SK-N-MC (cell line): Measurements from ENCODE around the gene PPA2.

Experiments used
- DNase-seq: peaks from one replicate; pipeline ENCODE4 v3.0.0-alpha.2; 2011; ENCODE audit warnings: low read depth, low spot score
- H3K27ac ChIP-seq: fragments of 200-600 bp; sonication (generic); 2 replicates; pipeline ENCODE4 v1.5.1; 2016; ENCODE audit warnings: mixed run types
- H3K36me3 ChIP-seq: fragments of 200-600 bp; sonication (generic); 2 replicates; pipeline ENCODE4 v1.6.1; 2017; ENCODE audit warnings: antibody characterized with exemption, low read length, mixed read lengths; ENCODE audit not compliant: insufficient read depth
- H3K4me3 ChIP-seq: fragments of 200-600 bp; sonication (generic); 2 replicates; pipeline ENCODE4 v1.5.1; 2016
- H3K9ac ChIP-seq: fragments of 200-600 bp; sonication (generic); 2 replicates; pipeline ENCODE4 v1.8.0; 2017; ENCODE audit warnings: mixed run types, mixed read lengths; ENCODE audit not compliant: insufficient read length
- H3K9me3 ChIP-seq: fragments of 200-600 bp; sonication (generic); 2 replicates; pipeline ENCODE4 v1.6.1; 2017; ENCODE audit warnings: low read depth, mild to moderate bottlenecking, antibody characterized with exemption, low read length, moderate library complexity, mixed read lengths
- EZH2 ChIP-seq: fragments of 200-600 bp; sonication (generic); IDR thresholded peaks from one replicate; pipeline ENCODE4 v1.6.1; 2017; ENCODE audit warnings: antibody characterized with exemption
- FOXP2 ChIP-seq: optimal IDR thresholded peaks from 2 replicates; pipeline ENCODE3; 2011; ENCODE audit warnings: mild to moderate bottlenecking, moderate library complexity; ENCODE audit not compliant: insufficient read depth; ENCODE audit errors: extremely low read length, control extremely low read depth
- POLR2AphosphoS5 ChIP-seq: IDR thresholded peaks from 2 replicates; pipeline ENCODE4 v1.6.1; 2012; ENCODE audit warnings: mild to moderate bottlenecking, low read depth, low read length, borderline replicate concordance

PPA2 gene

DNA sequence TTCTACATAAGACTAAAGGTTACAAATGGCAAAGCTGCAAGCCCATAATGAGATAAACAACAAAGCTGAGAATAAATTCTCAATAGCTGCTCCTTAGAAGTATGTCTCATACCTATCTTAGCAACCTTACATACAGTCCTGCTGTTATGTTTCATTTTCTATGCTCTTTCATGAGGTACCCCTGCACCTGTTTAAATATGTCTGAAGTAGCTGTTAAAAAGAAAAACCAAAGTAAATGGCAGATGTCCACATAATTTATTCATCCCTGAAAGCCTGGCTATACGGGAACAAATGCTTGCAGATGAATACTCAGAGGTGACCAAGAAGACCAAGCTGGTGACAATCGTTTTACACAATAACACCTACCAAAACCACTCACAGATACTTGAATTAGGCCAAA is 22.5 kb downstream of the PPA2 start:
- no peak overlapping the region for H3K27ac ChIP-seq
- no peak for DNase-seq
- TF ChIP-seq EZH2 (no peak), FOXP2 (no peak), POLR2AphosphoS5 (no peak)
- H3K4me3 ChIP-seq: no peak overlapping the region
- peaks cover 63% of the 10 kb centered on the region for H3K36me3 ChIP-seq
- no peak overlapping the region for H3K9ac ChIP-seq
- H3K9me3 ChIP-seq: no peaks in the 10 kb centered on the region

DNA sequence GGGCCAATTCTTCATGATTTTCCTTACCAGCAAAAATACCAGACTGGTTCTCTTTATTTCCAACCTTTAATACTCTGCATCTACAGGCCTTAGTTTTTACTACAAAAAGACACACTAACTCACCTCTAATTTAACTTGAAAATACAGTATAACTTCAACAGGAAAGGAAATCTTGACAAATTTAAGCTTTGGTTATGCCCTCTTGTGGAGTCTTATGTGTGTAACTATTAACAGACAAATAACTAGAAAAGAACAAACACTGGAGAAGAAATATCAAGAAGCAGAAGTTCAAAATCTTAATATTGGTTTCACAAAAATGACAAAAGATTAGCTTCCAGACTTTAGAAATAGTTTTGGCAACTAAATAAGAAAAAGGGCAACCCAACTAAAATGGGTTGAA is 33.0 kb downstream of the PPA2 start:
- peaks cover 72% of the 10 kb centered on the region for H3K36me3 ChIP-seq
- no peak overlapping the region for H3K4me3 ChIP-seq
- DNase-seq: no peak
- no peak overlapping the region for H3K9ac ChIP-seq
- TF ChIP-seq FOXP2 (no peak), EZH2 (no peak), POLR2AphosphoS5 (no peak)
- H3K27ac ChIP-seq: no peak overlapping the region
- no peaks in the 10 kb centered on the region for H3K9me3 ChIP-seq

DNA sequence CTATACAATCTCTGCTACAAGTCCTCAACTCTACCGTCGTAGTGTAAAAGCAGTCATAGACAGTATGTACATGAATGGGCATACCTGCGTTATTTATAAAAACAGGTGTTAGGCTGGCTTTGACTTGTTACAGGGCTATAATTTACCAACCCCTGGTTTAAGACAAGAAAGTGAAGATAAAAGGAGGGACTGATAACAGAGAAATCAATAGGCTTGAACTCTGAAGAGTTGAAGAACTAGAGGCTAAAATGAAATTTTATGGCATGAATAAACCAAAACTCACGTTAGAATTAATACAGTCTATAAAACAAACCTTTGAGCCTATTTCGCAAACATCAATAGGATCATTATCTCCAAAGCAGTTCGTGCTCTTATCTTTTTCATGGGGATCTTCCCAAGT is 36.2 kb downstream of the PPA2 start:
- Histone ChIP-seq H3K9ac (no peak overlapping the region), H3K36me3 (peaks cover 82% of the 10 kb centered on the region), H3K27ac (no peak overlapping the region), H3K9me3 (no peaks in the 10 kb centered on the region), H3K4me3 (no peak overlapping the region)
- no peak for DNase-seq
- TF ChIP-seq EZH2 (no peak), POLR2AphosphoS5 (no peak), FOXP2 (no peak)

GRCh38 chr4:105436414-105436813 is 37.4 kb downstream of the PPA2 start:
- no peak for DNase-seq
- peaks cover 79% of the 10 kb centered on the region for H3K36me3 ChIP-seq
- no peak overlapping the region for H3K4me3 ChIP-seq
- H3K9me3 ChIP-seq: no peaks in the 10 kb centered on the region
- TF ChIP-seq POLR2AphosphoS5 (no peak), EZH2 (no peak), FOXP2 (no peak)
- no peak overlapping the region for H3K9ac ChIP-seq
- H3K27ac ChIP-seq: no peak overlapping the region

GRCh38 chr4:105434940-105435339 is 38.9 kb downstream of the PPA2 start:
- no peaks in the 10 kb centered on the region for H3K9me3 ChIP-seq
- H3K4me3 ChIP-seq: no peak overlapping the region
- TF ChIP-seq FOXP2 (no peak), POLR2AphosphoS5 (no peak)
- H3K27ac ChIP-seq: no peak overlapping the region
- H3K36me3 ChIP-seq: peaks cover 70% of the 10 kb centered on the region
- no peak for DNase-seq
- no peak overlapping the region for H3K9ac ChIP-seq

GRCh38 chr4:105433421-105433820 is 40.4 kb downstream of the PPA2 start:
- H3K4me3 ChIP-seq: no peak overlapping the region
- no peak overlapping the region for H3K27ac ChIP-seq
- no peak for DNase-seq
- H3K36me3 ChIP-seq: peaks cover 73% of the 10 kb centered on the region
- H3K9ac ChIP-seq: no peak overlapping the region
- H3K9me3 ChIP-seq: no peaks in the 10 kb centered on the region
- TF ChIP-seq FOXP2 (no peak), POLR2AphosphoS5 (no peak), EZH2 (no peak)

- Histone ChIP-seq H3K9ac (no peak overlapping the region), H3K36me3 (peaks cover 63% of the 10 kb centered on the region), H3K9me3 (no peaks in the 10 kb centered on the region), H3K27ac (no peak overlapping the region), H3K4me3 (no peak overlapping the region)
- TF ChIP-seq POLR2AphosphoS5 (no peak), FOXP2 (no peak), EZH2 (no peak)
- no peak for DNase-seq
Measured at GRCh38 chr4:105432438-105432837, 41.4 kb downstream of the PPA2 start.

GRCh38 chr4:105430811-105431210 is 43.1 kb downstream of the PPA2 start:
- Histone ChIP-seq H3K36me3 (peaks cover 60% of the 10 kb centered on the region), H3K4me3 (no peak overlapping the region), H3K27ac (no peak overlapping the region), H3K9me3 (no peaks in the 10 kb centered on the region), H3K9ac (no peak overlapping the region)
- no peak for TF ChIP-seq EZH2
- no peak for TF ChIP-seq POLR2AphosphoS5
- no peak for TF ChIP-seq FOXP2
- no peak for DNase-seq

- no peak overlapping the region for H3K27ac ChIP-seq
- peaks cover 51% of the 10 kb centered on the region for H3K36me3 ChIP-seq
- TF ChIP-seq POLR2AphosphoS5: no peak
- TF ChIP-seq EZH2: no peak
- TF ChIP-seq FOXP2: no peak
- no peak for DNase-seq
- no peak overlapping the region for H3K4me3 ChIP-seq
- H3K9me3 ChIP-seq: no peaks in the 10 kb centered on the region
- H3K9ac ChIP-seq: no peak overlapping the region
Measured at GRCh38 chr4:105426187-105426897, 47.5 kb downstream of the PPA2 start.
